Loucy (cell line): ENCODE measurements around the gene TMEM204.

Experiments
- H2AFZ ChIP-seq: fragments of 200-600 bp; sonication (generic); 2 replicates; pipeline ENCODE4 v1.6.0; 2016; ENCODE audit warnings: antibody characterized with exemption, mild to moderate bottlenecking, low read length, moderate library complexity
- H3F3A ChIP-seq: fragments of 200-600 bp; 2 replicates; pipeline ENCODE4 v1.6.0; 2016; ENCODE audit warnings: antibody characterized with exemption, low read depth, mild to moderate bottlenecking
- H3K27me3 ChIP-seq: fragments of 200-600 bp; sonication (generic); 2 replicates; pipeline ENCODE4 v1.6.1; 2014; ENCODE audit warnings: low read length, mild to moderate bottlenecking; ENCODE audit not compliant: insufficient read depth, poor library complexity, severe bottlenecking
- H3K36me3 ChIP-seq: fragments of 200-600 bp; sonication (generic); 2 replicates; pipeline ENCODE4 v1.6.1; 2016; ENCODE audit warnings: low read length; ENCODE audit not compliant: insufficient read depth
- H3K4me1 ChIP-seq: fragments of 200-600 bp; sonication (generic); 2 replicates; pipeline ENCODE4 v1.5.1; 2014; ENCODE audit warnings: low read length, mild to moderate bottlenecking; ENCODE audit not compliant: insufficient read depth, poor library complexity, severe bottlenecking
- H3K4me2 ChIP-seq: fragments of 200-600 bp; sonication (generic); 2 replicates; pipeline ENCODE4 v1.6.0; 2014; ENCODE audit warnings: antibody characterized with exemption, low read length, low read depth, mild to moderate bottlenecking; ENCODE audit not compliant: poor library complexity, severe bottlenecking
- H3K4me3 ChIP-seq: fragments of 200-600 bp; sonication (generic); 2 replicates; pipeline ENCODE4 v1.5.1; 2014; ENCODE audit warnings: low read length, mild to moderate bottlenecking, mixed read lengths; ENCODE audit not compliant: poor library complexity, severe bottlenecking
- H3K79me2 ChIP-seq: fragments of 200-600 bp; sonication (generic); 2 replicates; pipeline ENCODE4 v1.6.1; 2014; ENCODE audit warnings: low read length; ENCODE audit not compliant: insufficient read depth
- H3K9ac ChIP-seq: fragments of 200-600 bp; sonication (generic); 2 replicates; pipeline ENCODE4 v1.6.0; 2014; ENCODE audit warnings: mild to moderate bottlenecking, low read depth, low read length, moderate library complexity; ENCODE audit not compliant: poor library complexity, severe bottlenecking
- H3K9me2 ChIP-seq: fragments of 200-600 bp; sonication (generic); replicated peaks from 2 replicates; pipeline ENCODE4 v1.6.1; 2016; ENCODE audit warnings: low read depth, low read length, mixed read lengths
- H3K9me3 ChIP-seq: fragments of 200-600 bp; sonication (generic); 2 replicates; pipeline ENCODE4 v1.6.1; 2014; ENCODE audit warnings: mild to moderate bottlenecking, antibody characterized with exemption, low read length, low read depth; ENCODE audit not compliant: insufficient read depth
- H4K20me1 ChIP-seq: fragments of 200-600 bp; sonication (generic); 2 replicates; pipeline ENCODE4 v1.6.0; 2014; ENCODE audit warnings: antibody characterized with exemption, low read length, mild to moderate bottlenecking; ENCODE audit not compliant: insufficient read depth, poor library complexity, severe bottlenecking
- EZH2phosphoT487 ChIP-seq: fragments of 200-600 bp; IDR thresholded peaks from 2 replicates; pipeline ENCODE4 v1.6.1; 2018; ENCODE audit warnings: antibody characterized with exemption, mild to moderate bottlenecking, moderate library complexity, borderline replicate concordance
- TF ChIP-seq, protein P1 (sequence below): fragments of 200-600 bp; sonication (generic); conservative IDR thresholded peaks from 2 replicates; pipeline ENCODE4 v1.5.1; 2014; ENCODE audit warnings: mild to moderate bottlenecking, antibody characterized with exemption, low read length

The TMEM204 gene

DNA sequence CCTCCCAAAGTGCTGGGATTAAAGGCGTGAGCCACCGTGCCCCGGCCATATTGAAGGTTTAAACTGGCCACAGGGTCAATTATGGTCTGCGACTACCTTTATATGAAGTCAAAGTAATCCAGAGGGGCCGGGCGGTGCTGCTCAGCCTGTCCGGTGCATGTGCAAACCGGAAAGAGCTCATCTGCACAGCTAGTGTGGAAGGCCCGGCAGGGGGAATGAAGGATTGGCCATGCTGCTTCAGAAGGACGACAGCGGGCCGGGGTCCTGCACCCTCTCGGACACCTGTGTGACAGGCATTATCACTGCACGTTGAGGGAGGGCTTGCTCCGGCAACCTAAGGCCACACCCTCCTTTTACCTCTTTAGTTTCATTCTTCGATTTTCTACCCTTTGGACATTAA is 23.6 kb downstream of the TMEM204 start:
- H3K9me3 ChIP-seq: no peaks in the 10 kb centered on the region
- H3K27me3 ChIP-seq: no peaks in the 10 kb centered on the region
- no peak overlapping the region for H3K9ac ChIP-seq
- H3K36me3 ChIP-seq: no peaks in the 10 kb centered on the region
- no peaks in the 10 kb centered on the region for H4K20me1 ChIP-seq
- no peak overlapping the region for H3K4me2 ChIP-seq
- no peak for TF ChIP-seq EZH2phosphoT487
- TF ChIP-seq, protein P1, sequence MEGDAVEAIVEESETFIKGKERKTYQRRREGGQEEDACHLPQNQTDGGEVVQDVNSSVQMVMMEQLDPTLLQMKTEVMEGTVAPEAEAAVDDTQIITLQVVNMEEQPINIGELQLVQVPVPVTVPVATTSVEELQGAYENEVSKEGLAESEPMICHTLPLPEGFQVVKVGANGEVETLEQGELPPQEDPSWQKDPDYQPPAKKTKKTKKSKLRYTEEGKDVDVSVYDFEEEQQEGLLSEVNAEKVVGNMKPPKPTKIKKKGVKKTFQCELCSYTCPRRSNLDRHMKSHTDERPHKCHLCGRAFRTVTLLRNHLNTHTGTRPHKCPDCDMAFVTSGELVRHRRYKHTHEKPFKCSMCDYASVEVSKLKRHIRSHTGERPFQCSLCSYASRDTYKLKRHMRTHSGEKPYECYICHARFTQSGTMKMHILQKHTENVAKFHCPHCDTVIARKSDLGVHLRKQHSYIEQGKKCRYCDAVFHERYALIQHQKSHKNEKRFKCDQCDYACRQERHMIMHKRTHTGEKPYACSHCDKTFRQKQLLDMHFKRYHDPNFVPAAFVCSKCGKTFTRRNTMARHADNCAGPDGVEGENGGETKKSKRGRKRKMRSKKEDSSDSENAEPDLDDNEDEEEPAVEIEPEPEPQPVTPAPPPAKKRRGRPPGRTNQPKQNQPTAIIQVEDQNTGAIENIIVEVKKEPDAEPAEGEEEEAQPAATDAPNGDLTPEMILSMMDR: no peak
- H3K4me3 ChIP-seq: no peak overlapping the region
- H2AFZ ChIP-seq: no peak overlapping the region
- H3K4me1 ChIP-seq: peaks cover 10% of the 10 kb centered on the region
- no peaks in the 10 kb centered on the region for H3K79me2 ChIP-seq
- H3F3A ChIP-seq: no peaks in the 10 kb centered on the region
- H3K9me2 ChIP-seq: no peaks in the 10 kb centered on the region

DNA sequence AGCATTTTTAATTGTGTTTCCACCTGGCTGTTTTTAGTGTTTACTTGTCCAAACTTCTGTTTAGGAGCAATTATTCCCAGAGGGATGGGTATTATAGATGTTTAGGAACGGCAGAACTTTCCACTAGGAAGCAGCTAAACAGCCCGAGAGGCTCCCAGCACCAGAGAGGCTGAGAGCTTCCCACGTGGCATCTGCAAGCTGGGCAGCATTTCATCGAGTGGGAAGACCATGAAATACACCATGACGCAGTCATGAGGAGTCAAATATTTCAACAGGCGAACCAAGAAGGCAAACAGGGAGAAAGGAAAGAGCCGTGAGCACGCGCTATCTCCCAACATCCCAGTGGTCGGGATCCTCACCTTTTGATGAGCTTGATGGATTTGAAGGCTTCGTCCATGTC is 24.1 kb downstream of the TMEM204 start:
- H3F3A ChIP-seq: no peaks in the 10 kb centered on the region
- no peaks in the 10 kb centered on the region for H3K36me3 ChIP-seq
- no peak overlapping the region for H3K4me2 ChIP-seq
- H3K9me3 ChIP-seq: no peaks in the 10 kb centered on the region
- TF ChIP-seq, protein P1: no peak
- TF ChIP-seq EZH2phosphoT487: no peak
- H3K9ac ChIP-seq: no peak overlapping the region
- no peak overlapping the region for H3K4me3 ChIP-seq
- no peaks in the 10 kb centered on the region for H4K20me1 ChIP-seq
- H3K9me2 ChIP-seq: no peaks in the 10 kb centered on the region
- H3K27me3 ChIP-seq: no peaks in the 10 kb centered on the region
- no peak overlapping the region for H2AFZ ChIP-seq
- H3K4me1 ChIP-seq: peaks cover 10% of the 10 kb centered on the region
- H3K79me2 ChIP-seq: no peaks in the 10 kb centered on the region

- no peaks in the 10 kb centered on the region for H3K27me3 ChIP-seq
- no peaks in the 10 kb centered on the region for H3K79me2 ChIP-seq
- no peak overlapping the region for H3K9ac ChIP-seq
- H3K9me3 ChIP-seq: no peaks in the 10 kb centered on the region
- no peak overlapping the region for H2AFZ ChIP-seq
- H3K4me2 ChIP-seq: peak overlapping the region; percentile 28
- no peaks in the 10 kb centered on the region for H4K20me1 ChIP-seq
- H3K4me1 ChIP-seq: peaks cover 10% of the 10 kb centered on the region
- H3K36me3 ChIP-seq: no peaks in the 10 kb centered on the region
- H3K4me3 ChIP-seq: no peak overlapping the region
- no peaks in the 10 kb centered on the region for H3K9me2 ChIP-seq
- TF ChIP-seq EZH2phosphoT487: no peak
- TF ChIP-seq, protein P1: no peak
- H3F3A ChIP-seq: no peaks in the 10 kb centered on the region
Observed at GRCh38 chr16:1559446-1559975, 26.0 kb downstream of the TMEM204 start.
